Chondrocyte (in vitro differentiated cells): Measurements from ENCODE around the gene ZFAND3. TPM values are rescaled to one million over a fixed set of nuclear protein-coding genes. Genes with fewer than 3 reads are reported as not detected.

Experiments used
- DNase-seq: peaks from one replicate; pipeline ENCODE4 v3.0.0; 2021; ENCODE audit warnings: mixed read lengths, low spot score
- H3K27ac Mint-ChIP-seq: one replicate; pipeline ENCODE4 v1.8.0; 2021; ENCODE audit warnings: mild to moderate bottlenecking, moderate library complexity, mixed read lengths; ENCODE audit not compliant: unreplicated experiment
- H3K27me3 Mint-ChIP-seq: 2 replicates; pipeline ENCODE4 v1.8.0; 2021; ENCODE audit warnings: low read depth, mixed read lengths
- H3K36me3 Mint-ChIP-seq: 2 replicates; pipeline ENCODE4 v1.8.0; 2021; ENCODE audit warnings: low read depth, mixed read lengths
- H3K4me1 Mint-ChIP-seq: 2 replicates; pipeline ENCODE4 v1.8.0; 2021; ENCODE audit warnings: low read depth, mild to moderate bottlenecking, mixed read lengths
- H3K4me3 Mint-ChIP-seq: one replicate; pipeline ENCODE4 v1.8.0; 2021; ENCODE audit warnings: mild to moderate bottlenecking, moderate library complexity, mixed read lengths; ENCODE audit not compliant: unreplicated experiment
- H3K9me3 Mint-ChIP-seq: 2 replicates; pipeline ENCODE4 v1.8.0; 2021; ENCODE audit warnings: low read depth, mixed read lengths
- total RNA-seq: library from RNA; stranded (reverse); gene quantifications from 3 replicates; pipeline ENCODE4 v1.2.1, GENCODE V29; 2021
- TF ChIP-seq, protein P1 (sequence below): fragments of 200-600 bp; sonication (generic); IDR thresholded peaks from 2 replicates; pipeline ENCODE4 v1.5.0; 2021; ENCODE audit warnings: antibody characterized with exemption, mild to moderate bottlenecking, moderate library complexity

The ZFAND3 gene
- total RNA-seq, 1 donor from 2014 or later: 98.5 TPM

- no peaks in the 10 kb centered on the region for H3K27me3 Mint-ChIP-seq
- H3K27ac Mint-ChIP-seq: no peak overlapping the region
- DNase-seq: no peak
- no peaks in the 10 kb centered on the region for H3K9me3 Mint-ChIP-seq
- TF ChIP-seq, protein P1, sequence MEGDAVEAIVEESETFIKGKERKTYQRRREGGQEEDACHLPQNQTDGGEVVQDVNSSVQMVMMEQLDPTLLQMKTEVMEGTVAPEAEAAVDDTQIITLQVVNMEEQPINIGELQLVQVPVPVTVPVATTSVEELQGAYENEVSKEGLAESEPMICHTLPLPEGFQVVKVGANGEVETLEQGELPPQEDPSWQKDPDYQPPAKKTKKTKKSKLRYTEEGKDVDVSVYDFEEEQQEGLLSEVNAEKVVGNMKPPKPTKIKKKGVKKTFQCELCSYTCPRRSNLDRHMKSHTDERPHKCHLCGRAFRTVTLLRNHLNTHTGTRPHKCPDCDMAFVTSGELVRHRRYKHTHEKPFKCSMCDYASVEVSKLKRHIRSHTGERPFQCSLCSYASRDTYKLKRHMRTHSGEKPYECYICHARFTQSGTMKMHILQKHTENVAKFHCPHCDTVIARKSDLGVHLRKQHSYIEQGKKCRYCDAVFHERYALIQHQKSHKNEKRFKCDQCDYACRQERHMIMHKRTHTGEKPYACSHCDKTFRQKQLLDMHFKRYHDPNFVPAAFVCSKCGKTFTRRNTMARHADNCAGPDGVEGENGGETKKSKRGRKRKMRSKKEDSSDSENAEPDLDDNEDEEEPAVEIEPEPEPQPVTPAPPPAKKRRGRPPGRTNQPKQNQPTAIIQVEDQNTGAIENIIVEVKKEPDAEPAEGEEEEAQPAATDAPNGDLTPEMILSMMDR: no peak
- no peak overlapping the region for H3K4me3 Mint-ChIP-seq
- H3K36me3 Mint-ChIP-seq: no peaks in the 10 kb centered on the region
- peaks cover 19% of the 10 kb centered on the region for H3K4me1 Mint-ChIP-seq
Measured at GRCh38 chr6:37785002-37785662, 34.4 kb upstream of the ZFAND3 start.

DNA sequence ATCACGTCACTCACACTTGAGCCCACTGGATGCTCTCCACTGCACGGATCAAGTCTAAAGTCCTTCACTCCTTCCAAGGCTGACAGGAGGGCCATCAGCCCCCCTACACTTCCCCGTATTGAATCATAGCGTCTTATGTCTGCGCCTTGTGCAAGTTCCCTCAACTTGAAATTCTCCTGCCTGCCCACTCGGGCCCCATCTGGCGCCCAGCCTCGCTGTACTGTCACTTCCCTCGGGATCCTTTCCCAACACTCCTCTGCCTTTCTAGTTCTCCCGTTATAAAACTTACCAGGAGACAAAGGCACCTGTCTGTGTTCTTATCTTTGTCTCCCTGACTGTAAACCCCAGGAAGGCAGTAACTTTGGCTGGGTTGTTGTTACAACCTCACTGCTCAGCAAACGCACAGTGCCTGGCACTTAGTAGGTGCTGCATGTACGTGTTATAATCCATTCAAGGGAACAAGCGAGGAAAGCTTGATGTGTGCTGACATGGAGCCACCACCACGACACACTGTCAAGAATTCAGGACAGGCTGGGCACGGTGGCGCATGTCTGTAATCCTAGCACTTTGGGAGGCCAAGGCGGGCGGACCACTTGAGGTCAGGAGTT lies 33.8 kb upstream of the ZFAND3 start:
- H3K27ac Mint-ChIP-seq: no peak overlapping the region
- DNase-seq: no peak
- no peaks in the 10 kb centered on the region for H3K36me3 Mint-ChIP-seq
- H3K4me3 Mint-ChIP-seq: no peak overlapping the region
- H3K27me3 Mint-ChIP-seq: no peaks in the 10 kb centered on the region
- no peaks in the 10 kb centered on the region for H3K9me3 Mint-ChIP-seq
- TF ChIP-seq, protein P1: no peak
- peaks cover 19% of the 10 kb centered on the region for H3K4me1 Mint-ChIP-seq

DNA sequence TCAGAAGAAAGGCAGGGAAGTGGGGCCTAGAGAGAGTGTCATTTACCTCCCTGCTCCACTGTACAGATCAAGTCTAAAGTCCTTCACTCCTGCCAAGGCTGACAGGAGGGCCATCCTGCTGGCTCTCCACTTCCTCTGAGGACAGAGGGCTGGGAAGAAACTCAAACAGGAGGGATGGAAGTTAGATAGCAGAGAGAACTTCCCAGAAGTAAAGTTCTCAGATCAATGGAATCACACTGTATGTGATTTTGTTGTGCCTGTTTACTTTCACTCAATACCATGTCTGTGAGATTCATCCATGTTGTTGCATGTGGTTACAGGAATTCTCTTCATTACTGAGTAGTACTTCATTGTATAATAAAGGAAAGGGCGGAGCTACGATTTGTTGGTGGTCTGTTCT lies 32.3 kb upstream of the ZFAND3 start:
- TF ChIP-seq, protein P1: no peak
- no peaks in the 10 kb centered on the region for H3K36me3 Mint-ChIP-seq
- no peak for DNase-seq
- no peak overlapping the region for H3K27ac Mint-ChIP-seq
- H3K4me1 Mint-ChIP-seq: peaks cover 30% of the 10 kb centered on the region
- no peak overlapping the region for H3K4me3 Mint-ChIP-seq
- H3K9me3 Mint-ChIP-seq: no peaks in the 10 kb centered on the region
- no peaks in the 10 kb centered on the region for H3K27me3 Mint-ChIP-seq

- no peak for DNase-seq
- no peaks in the 10 kb centered on the region for H3K9me3 Mint-ChIP-seq
- TF ChIP-seq, protein P1: no peak
- peaks cover 25% of the 10 kb centered on the region for H3K4me1 Mint-ChIP-seq
- H3K4me3 Mint-ChIP-seq: no peak overlapping the region
- no peaks in the 10 kb centered on the region for H3K36me3 Mint-ChIP-seq
- H3K27ac Mint-ChIP-seq: no peak overlapping the region
- H3K27me3 Mint-ChIP-seq: no peaks in the 10 kb centered on the region
Measured at GRCh38 chr6:37788259-37788658, 31.3 kb upstream of the ZFAND3 start.

- Mint-ChIP-seq H3K9me3 (no peaks in the 10 kb centered on the region), H3K27me3 (no peaks in the 10 kb centered on the region), H3K4me3 (no peak overlapping the region), H3K36me3 (no peaks in the 10 kb centered on the region), H3K4me1 (peaks cover 32% of the 10 kb centered on the region), H3K27ac (peak overlapping the region; percentile 58)
- TF ChIP-seq, protein P1: peak; percentile 98
- DNase-seq: no peak
Measured at GRCh38 chr6:37791156-37791919, 28.2 kb upstream of the ZFAND3 start.
